Mammary epithelial cell (primary cell): ENCODE data around the gene ACAP3.

Experiments
- EZH2 ChIP-seq: IDR thresholded peaks from 2 replicates; pipeline ENCODE4 v1.6.1; 2012; ENCODE audit warnings: low read length, inconsistent platforms, borderline replicate concordance
- TF ChIP-seq, protein P1 (sequence below), 2 donors: IDR thresholded peaks in 1 of 2; conservative IDR thresholded peaks in 1 of 2; 2 replicates each; pipeline ENCODE4 v1.5.1; 2011 to 2012; ENCODE audit warnings: inconsistent platforms in 2 of 2, low read length in 2 of 2, mild to moderate bottlenecking in 2 of 2, control low read depth in 1 of 2, low read depth in 1 of 2; ENCODE audit not compliant: insufficient read depth in 1 of 2; ENCODE audit errors: extremely low read depth in 1 of 2

DNA sequence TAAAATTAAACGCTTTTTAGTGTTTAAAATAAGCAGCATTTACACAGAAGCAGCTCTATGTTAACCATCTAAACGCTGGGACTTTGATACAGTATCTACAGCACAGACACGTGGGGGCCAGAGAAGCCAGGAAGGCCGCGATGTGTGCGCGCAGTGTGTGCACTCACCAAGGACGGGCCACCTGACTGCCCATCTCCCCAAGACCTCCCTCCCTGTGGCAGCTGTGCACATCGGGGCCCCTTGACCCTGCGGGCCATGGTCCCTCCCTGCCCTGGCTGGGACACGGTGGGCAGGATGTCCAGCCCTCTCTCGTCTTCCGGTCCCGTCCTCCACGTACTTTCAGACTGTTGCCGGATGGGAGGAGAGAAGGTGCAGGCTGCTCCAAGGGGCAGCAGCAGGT, 27.6 kb upstream of the ACAP3 start:
- TF ChIP-seq, protein P1, sequence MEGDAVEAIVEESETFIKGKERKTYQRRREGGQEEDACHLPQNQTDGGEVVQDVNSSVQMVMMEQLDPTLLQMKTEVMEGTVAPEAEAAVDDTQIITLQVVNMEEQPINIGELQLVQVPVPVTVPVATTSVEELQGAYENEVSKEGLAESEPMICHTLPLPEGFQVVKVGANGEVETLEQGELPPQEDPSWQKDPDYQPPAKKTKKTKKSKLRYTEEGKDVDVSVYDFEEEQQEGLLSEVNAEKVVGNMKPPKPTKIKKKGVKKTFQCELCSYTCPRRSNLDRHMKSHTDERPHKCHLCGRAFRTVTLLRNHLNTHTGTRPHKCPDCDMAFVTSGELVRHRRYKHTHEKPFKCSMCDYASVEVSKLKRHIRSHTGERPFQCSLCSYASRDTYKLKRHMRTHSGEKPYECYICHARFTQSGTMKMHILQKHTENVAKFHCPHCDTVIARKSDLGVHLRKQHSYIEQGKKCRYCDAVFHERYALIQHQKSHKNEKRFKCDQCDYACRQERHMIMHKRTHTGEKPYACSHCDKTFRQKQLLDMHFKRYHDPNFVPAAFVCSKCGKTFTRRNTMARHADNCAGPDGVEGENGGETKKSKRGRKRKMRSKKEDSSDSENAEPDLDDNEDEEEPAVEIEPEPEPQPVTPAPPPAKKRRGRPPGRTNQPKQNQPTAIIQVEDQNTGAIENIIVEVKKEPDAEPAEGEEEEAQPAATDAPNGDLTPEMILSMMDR (conservative IDR thresholded peaks at IDR 0.05 in 1 of 2, IDR thresholded peaks at IDR 0.05 in 1 of 2; ENCODE audit: extremely low read depth in 1 of 2, insufficient read depth in 1 of 2, low read depth in 1 of 2, low read length in 2 of 2), result no peak
- TF ChIP-seq EZH2, result no peak
